Lower leg skin (tissue), 4 donors: ENCODE measurements around the gene RBPJL. TPM values are rescaled to one million over a fixed set of nuclear protein-coding genes. Genes with fewer than 3 reads are reported as not detected.
A peak's percentile ranks its signal among the peaks of the same experiment; 100 is the strongest.

Source experiments
- DNase-seq, 2 donors: peaks; one replicate each; pipeline ENCODE4 v3.0.0-alpha.2; 2019; ENCODE audit warnings: low spot score in 2 of 2
- H3K4me3 ChIP-seq: fragments of 200-600 bp; sonication (generic); 2 replicates; pipeline ENCODE4 v1.5.1; 2017; ENCODE audit warnings: mild to moderate bottlenecking, low read depth; ENCODE audit not compliant: poor library complexity, severe bottlenecking
- POLR2A ChIP-seq, 2 donors: fragments of 450-650 bp; IDR thresholded peaks; one replicate each; pipeline ENCODE4 v1.6.1; 2016 to 2017; ENCODE audit warnings: antibody characterized with exemption in 2 of 2, mild to moderate bottlenecking in 1 of 2, moderate library complexity in 1 of 2
- WGBS, 2 donors: methylation state at CpG; one replicate each; pipeline ENCODE4 v1.1.5; 2018; 5-methylcytosine and 5-hydroxymethylcytosine counted together
- intact Hi-C: fragments of 100-400 bp; cut with DNase I; formaldehyde crosslinking; loops from one replicate; pipeline ENCODE4 v1.15.0; 2023; ENCODE audit warnings: low total_unique reads
- total RNA-seq, 4 donors: library from RNA; depleted of rRNA; stranded (reverse); fragments of >200 nt; gene quantifications; one replicate each; pipeline ENCODE4 v1.1.0, GENCODE V29; 2016
- TF ChIP-seq, protein P1 (sequence below), 3 donors: fragments of 450-650 bp; IDR thresholded peaks; one replicate each; pipeline ENCODE4 v1.5.1; 2016; ENCODE audit warnings: antibody characterized with exemption in 3 of 3, mild to moderate bottlenecking in 3 of 3, moderate library complexity in 2 of 3

Gene RBPJL
- total RNA-seq, 4 donors from 2014 or later = not detected

DNA sequence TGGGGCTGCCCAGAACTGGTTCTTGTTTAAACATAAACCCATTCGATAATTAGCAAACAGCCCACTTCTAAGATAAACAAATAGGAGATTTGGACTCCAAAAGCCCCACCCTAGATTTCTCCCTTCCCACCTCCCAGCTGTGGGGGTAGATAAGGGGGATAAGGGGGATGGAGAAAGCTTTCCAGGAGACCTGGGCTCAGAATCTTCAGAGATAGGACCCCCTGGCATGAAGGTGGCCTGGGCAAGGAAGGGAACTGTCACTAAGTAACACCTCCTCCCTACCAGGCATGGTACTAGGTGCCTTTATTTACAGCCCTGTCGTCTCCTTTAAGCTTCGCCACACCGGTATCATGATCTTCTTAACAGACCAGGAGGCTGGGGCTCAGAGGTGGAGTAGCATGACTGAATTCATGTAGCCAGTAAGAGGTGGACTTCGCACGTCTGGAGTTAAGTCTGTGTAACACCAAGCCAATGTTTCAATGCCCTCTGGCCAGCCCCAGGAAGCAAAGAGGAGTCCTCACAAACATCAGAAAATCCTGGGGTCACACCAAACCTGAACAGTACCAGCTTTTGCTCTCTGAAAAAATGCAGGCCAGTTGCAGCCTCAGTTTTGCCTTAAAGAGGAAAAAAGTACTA, 37.0 kb downstream of the RBPJL start:
- intact Hi-C loops = no loop called here
- no peak for DNase-seq
- TF ChIP-seq POLR2A (IDR thresholded peaks at IDR 0.05) = no peak
- TF ChIP-seq, protein P1, sequence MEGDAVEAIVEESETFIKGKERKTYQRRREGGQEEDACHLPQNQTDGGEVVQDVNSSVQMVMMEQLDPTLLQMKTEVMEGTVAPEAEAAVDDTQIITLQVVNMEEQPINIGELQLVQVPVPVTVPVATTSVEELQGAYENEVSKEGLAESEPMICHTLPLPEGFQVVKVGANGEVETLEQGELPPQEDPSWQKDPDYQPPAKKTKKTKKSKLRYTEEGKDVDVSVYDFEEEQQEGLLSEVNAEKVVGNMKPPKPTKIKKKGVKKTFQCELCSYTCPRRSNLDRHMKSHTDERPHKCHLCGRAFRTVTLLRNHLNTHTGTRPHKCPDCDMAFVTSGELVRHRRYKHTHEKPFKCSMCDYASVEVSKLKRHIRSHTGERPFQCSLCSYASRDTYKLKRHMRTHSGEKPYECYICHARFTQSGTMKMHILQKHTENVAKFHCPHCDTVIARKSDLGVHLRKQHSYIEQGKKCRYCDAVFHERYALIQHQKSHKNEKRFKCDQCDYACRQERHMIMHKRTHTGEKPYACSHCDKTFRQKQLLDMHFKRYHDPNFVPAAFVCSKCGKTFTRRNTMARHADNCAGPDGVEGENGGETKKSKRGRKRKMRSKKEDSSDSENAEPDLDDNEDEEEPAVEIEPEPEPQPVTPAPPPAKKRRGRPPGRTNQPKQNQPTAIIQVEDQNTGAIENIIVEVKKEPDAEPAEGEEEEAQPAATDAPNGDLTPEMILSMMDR (IDR thresholded peaks at IDR 0.05) = peak in 1 of 3 donors; percentile 35
- WGBS, 2 donors = 39 to 56% methylated on average over 6 of the region's 6 CpGs
- no peak overlapping the region for H3K4me3 ChIP-seq

DNA sequence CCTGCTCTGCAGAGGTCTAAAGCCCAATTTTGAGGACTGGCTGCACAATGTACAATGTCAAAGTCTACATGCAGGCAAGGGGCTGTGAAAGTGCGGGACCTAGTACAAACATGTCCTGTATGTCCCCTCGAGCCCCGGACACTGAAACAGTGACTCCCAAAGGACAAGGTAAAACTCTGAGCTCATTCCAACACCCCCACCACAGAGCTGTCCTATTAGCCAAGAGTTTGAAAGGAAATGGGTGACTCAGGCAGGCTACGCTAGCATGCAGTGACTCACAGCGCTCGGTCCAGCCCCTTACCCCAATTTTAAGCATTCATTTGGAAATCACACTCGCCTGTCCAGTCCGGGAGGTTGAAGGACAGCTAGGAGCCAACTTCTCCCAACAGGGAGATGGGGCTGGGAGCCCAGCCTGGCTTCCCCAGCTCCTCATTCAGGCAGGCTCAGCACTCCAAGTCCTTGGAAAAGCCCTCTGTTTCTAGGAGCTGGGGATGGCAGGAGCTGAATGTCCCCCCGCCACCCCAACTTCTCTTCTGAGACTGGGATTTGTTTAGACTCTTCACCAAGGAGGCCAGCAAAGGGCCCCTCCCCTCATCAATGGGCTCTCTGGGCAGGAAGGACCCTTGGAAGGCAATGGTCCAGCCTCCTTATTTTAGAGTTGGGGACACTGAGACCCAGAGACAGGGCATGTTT, 37.7 kb downstream of the RBPJL start:
- intact Hi-C loops = no loop called here
- peak in 1 of 2 donors; percentile 64 for DNase-seq
- H3K4me3 ChIP-seq = no peak overlapping the region
- no peak for TF ChIP-seq POLR2A (IDR thresholded peaks at IDR 0.05)
- TF ChIP-seq, protein P1 (IDR thresholded peaks at IDR 0.05) = no peak
- WGBS, 2 donors = 26 to 30% methylated on average over 9 of the region's 9 CpGs

DNA sequence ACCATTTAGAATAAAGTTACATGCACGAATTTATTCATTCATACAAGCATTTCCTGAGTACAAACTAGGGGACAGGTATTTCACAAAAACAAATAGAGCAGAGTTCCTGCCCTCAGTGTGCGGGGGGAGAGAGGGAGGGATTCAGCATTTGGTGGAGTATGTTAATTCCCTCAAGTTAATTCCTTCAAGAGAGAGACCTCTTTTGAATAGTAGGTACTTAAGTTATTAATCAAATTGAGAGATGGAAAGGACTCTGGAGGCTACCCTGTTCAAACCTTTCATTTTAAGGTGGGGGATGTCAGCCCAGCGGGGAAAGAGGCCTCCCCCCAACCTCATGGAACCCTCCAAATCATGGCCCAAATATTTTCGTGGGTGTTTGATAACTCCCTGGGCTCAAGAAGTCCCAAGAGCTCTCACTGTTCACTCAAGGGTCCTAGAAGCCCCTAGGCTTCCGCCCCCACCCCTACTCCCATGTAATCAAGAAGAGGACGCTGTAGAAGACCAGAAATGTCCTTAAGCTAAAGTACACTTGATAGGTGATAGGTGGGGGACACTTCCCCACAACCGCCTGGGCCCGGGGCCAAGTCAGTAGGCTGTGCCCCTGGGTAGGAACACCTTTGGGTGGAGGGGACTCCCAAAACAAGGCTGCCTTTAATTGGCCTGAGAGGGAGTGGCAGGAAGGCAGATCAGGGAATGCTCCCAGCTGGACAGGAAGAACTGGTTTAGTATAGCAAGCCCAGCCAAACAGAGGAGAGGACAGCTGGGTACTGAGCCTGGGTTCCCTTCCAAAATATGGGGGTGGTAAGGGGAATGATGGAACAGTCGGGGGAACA, 38.7 kb downstream of the RBPJL start:
- DNase-seq = peak in 1 of 2 donors; percentile 68
- WGBS, 2 donors = 46 to 52% methylated on average over 9 of the region's 9 CpGs
- TF ChIP-seq, protein P1 (IDR thresholded peaks at IDR 0.05) = no peak
- no peak for TF ChIP-seq POLR2A (IDR thresholded peaks at IDR 0.05)
- H3K4me3 ChIP-seq = no peak overlapping the region
- intact Hi-C loops = no loop called here

DNA sequence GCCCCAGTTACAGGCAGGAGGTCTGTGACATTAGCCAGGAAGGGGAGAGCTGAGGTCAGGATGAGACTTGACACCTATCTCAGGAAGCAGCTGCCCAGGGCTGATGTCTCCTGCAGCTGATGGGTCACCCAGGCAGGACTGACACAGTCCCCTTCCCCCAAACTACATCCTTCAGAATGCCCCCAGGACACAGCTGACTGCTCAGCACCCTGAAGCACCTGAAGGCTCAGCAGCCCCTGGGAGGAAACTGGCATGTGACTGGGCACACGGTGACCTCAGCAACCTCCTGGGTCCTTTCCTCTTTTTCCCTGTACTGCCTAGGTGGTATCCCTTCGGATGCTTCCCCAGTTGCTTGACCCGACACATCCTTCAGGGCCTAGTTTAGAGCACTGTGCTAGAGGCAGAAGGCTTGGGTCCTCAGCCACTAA, 39.7 kb downstream of the RBPJL start:
- WGBS, 2 donors = 45 to 63% methylated on average over 3 of the region's 3 CpGs
- no peak for TF ChIP-seq POLR2A (IDR thresholded peaks at IDR 0.05)
- TF ChIP-seq, protein P1 (IDR thresholded peaks at IDR 0.05) = no peak
- intact Hi-C loops = no loop called here
- no peak for DNase-seq
- peak overlapping the region; percentile 0 for H3K4me3 ChIP-seq

DNA sequence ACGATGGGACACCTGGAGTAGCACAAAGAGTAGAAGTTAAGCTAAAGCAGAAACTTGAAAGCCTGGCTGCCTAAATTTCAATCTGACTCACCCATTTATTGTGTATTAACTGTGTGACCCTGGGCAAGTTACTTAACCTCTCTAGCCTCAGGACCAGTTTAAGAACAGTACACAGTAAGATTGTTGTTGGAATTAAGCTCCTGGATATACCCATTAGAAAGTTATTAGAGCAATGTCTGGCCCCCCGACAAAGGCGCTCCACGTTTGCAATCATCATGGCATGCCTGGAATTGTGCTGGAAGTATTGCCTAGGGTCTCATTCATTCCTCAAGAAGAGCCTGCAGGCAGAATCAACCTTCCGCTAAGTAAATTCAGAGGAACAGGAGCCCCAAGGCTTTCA, 40.2 kb downstream of the RBPJL start:
- intact Hi-C loops = no loop called here
- WGBS, 2 donors = 40 to 44% methylated on average over 5 of the region's 5 CpGs

More for the DNA sequence above, 40.2 kb downstream of the RBPJL start:
- TF ChIP-seq POLR2A (IDR thresholded peaks at IDR 0.05) = no peak
- TF ChIP-seq, protein P1 (IDR thresholded peaks at IDR 0.05) = no peak
- no peak for DNase-seq
- peak overlapping the region; percentile 67 for H3K4me3 ChIP-seq
